Activated CD4-positive, alpha-beta T cell treated with anti-CD3 and anti-CD28 coated beads for 1 hour (primary cell): ENCODE measurements around the gene ARHGEF40.

ENCODE experiments used
- DNase-seq: peaks from one replicate; pipeline ENCODE4 v3.0.0-alpha.2; 2020

The ARHGEF40 gene

DNA sequence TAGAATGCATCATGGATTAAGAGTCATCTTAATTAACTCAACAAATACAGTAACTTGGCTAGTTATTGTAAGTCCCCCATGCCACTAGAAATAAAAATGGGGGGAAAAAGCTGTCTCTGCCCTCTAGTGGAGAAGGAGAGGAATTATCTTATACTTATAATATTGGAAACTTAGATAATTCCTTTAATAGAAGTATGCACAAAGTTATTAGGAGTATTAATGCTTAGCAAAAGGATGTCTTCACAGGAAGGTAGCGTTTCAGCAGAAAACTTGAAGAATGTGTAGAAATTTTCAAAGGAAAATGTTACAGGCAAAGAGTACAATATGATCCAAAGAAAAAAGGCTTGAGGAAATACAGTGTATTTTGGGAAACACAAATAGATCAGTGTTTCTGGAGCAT, 65.9 kb downstream of the ARHGEF40 start:
- DNase-seq = no peak
